ENCODE data around the gene KRIT1.
A peak's percentile ranks its signal among the peaks of the same experiment; 100 is the strongest.

Gene KRIT1

DNA sequence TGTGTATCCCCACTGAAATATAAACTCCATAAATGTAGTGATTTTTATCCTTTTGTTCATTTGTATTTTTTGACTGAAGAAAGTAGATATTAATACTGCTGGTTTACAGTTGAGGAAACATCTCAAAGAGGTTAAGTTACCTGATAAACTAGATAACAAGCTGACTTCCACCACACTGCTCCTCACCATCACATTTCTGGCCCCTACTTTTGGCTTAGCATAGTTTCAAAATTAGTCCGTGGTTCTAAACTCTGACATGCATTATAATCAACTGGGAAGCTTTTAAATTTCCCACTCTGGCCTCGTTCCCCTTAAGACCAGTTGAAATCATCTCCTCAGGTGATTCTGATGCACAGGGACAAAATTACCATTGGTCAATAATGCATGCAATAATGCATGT is 43.6 kb upstream of the KRIT1 start:
- H2BK15ac ChIP-seq (ENCODE audit: low read length), result no peak overlapping the region
- no peak overlapping the region for H2BK5ac ChIP-seq (ENCODE audit: low read length)
- DNase-seq (ENCODE audit: low spot score), result no peak
- H3K4me2 ChIP-seq (ENCODE audit: insufficient read depth, low read length, poor library complexity, severe bottlenecking), result no peak overlapping the region
- no peak overlapping the region for H3K27ac ChIP-seq (replicated peaks; ENCODE audit: low read length)
- H3K14ac ChIP-seq (ENCODE audit: low read length), result no peak overlapping the region
- no peak overlapping the region for H3K18ac ChIP-seq (ENCODE audit: low read length)
- H3K23ac ChIP-seq (ENCODE audit: low read depth, low read length, poor library complexity), result no peak overlapping the region
- H3K9ac ChIP-seq (ENCODE audit: low read depth, low read length, poor library complexity), result no peak overlapping the region
- H4K8ac ChIP-seq (ENCODE audit: low read depth, low read length), result no peak overlapping the region
- no peaks in the 10 kb centered on the region for H3K36me3 ChIP-seq (replicated peaks in 1 of 2; ENCODE audit: control insufficient read depth in 2 of 2, insufficient read depth in 2 of 2, low read length in 2 of 2)
- no peak overlapping the region for H2AK5ac ChIP-seq (ENCODE audit: low read depth, low read length)
- no peaks in the 10 kb centered on the region for H3K9me3 ChIP-seq (replicated peaks in 1 of 2; ENCODE audit: control insufficient read depth in 2 of 2, insufficient read depth in 1 of 2, low read depth in 1 of 2, low read length in 2 of 2)
- H2BK12ac ChIP-seq (ENCODE audit: low read length), result no peak overlapping the region
- no peak overlapping the region for H4K91ac ChIP-seq (ENCODE audit: low read depth, low read length, poor library complexity)
- no peak overlapping the region for H2AFZ ChIP-seq (ENCODE audit: low read length)
- no peak overlapping the region for H3K4ac ChIP-seq (ENCODE audit: low read length)
- H3K27me3 ChIP-seq (ENCODE audit: control insufficient read depth in 3 of 3, insufficient read depth in 3 of 3, low read depth in 1 of 3, low read length in 3 of 3), result no peaks in the 10 kb centered on the region
- WGBS, 2 donors (ENCODE audit: extremely low coverage in 2 of 2, insufficient read length in 2 of 2, insufficient replicate concordance in 1 of 2), result no CpG with 5 or more reads among the region's 2 CpGs
- no peaks in the 10 kb centered on the region for H3K4me1 ChIP-seq (ENCODE audit: control insufficient read depth in 2 of 2, insufficient read depth in 1 of 2, low read depth in 1 of 2, low read length in 2 of 2)
- H3K4me3 ChIP-seq (ENCODE audit: low read length in 2 of 2), result no peak overlapping the region
- H3K79me1 ChIP-seq (ENCODE audit: low read depth, low read length), result no peaks in the 10 kb centered on the region
- no peak overlapping the region for H2BK120ac ChIP-seq (ENCODE audit: low read depth, low read length)

GRCh38 chr7:92282930-92283329 is 37.2 kb upstream of the KRIT1 start:
- Histone ChIP-seq H3K36me3 (replicated peaks in 1 of 2; ENCODE audit: control insufficient read depth in 2 of 2, insufficient read depth in 2 of 2, low read length in 2 of 2) (no peaks in the 10 kb centered on the region), H3K23ac (ENCODE audit: low read depth, low read length, poor library complexity) (no peak overlapping the region), H3K27ac (replicated peaks; ENCODE audit: low read length) (no peak overlapping the region), H3K4me2 (ENCODE audit: insufficient read depth, low read length, poor library complexity, severe bottlenecking) (no peak overlapping the region), H4K8ac (ENCODE audit: low read depth, low read length) (no peak overlapping the region), H3K27me3 (ENCODE audit: control insufficient read depth in 3 of 3, insufficient read depth in 3 of 3, low read depth in 1 of 3, low read length in 3 of 3) (no peaks in the 10 kb centered on the region), H3K14ac (ENCODE audit: low read length) (no peak overlapping the region), H2BK12ac (ENCODE audit: low read length) (no peak overlapping the region), H2AK5ac (ENCODE audit: low read depth, low read length) (no peak overlapping the region), H2BK5ac (ENCODE audit: low read length) (no peak overlapping the region), H2BK15ac (ENCODE audit: low read length) (no peak overlapping the region), H4K91ac (ENCODE audit: low read depth, low read length, poor library complexity) (no peak overlapping the region), H3K4ac (ENCODE audit: low read length) (no peak overlapping the region), H3K9me3 (replicated peaks in 1 of 2; ENCODE audit: control insufficient read depth in 2 of 2, insufficient read depth in 1 of 2, low read depth in 1 of 2, low read length in 2 of 2) (peaks cover 3 to 7% of the 10 kb centered on the region in 2 donors), H3K9ac (ENCODE audit: low read depth, low read length, poor library complexity) (no peak overlapping the region), H3K18ac (ENCODE audit: low read length) (no peak overlapping the region), H3K4me3 (ENCODE audit: low read length in 2 of 2) (no peak overlapping the region), H3K79me1 (ENCODE audit: low read depth, low read length) (peaks cover 2% of the 10 kb centered on the region), H2BK120ac (ENCODE audit: low read depth, low read length) (no peak overlapping the region), H2AFZ (ENCODE audit: low read length) (no peak overlapping the region), H3K4me1 (ENCODE audit: control insufficient read depth in 2 of 2, insufficient read depth in 1 of 2, low read depth in 1 of 2, low read length in 2 of 2) (peaks cover 8 to 11% of the 10 kb centered on the region in 2 donors)
- DNase-seq (ENCODE audit: low spot score), result no peak
- no CpG with 5 or more reads among the region's 1 CpG for WGBS, 2 donors (ENCODE audit: extremely low coverage in 2 of 2, insufficient read length in 2 of 2, insufficient replicate concordance in 1 of 2)

- H3K4ac ChIP-seq (ENCODE audit: low read length), result no peak overlapping the region
- H3K79me1 ChIP-seq (ENCODE audit: low read depth, low read length), result peaks cover 2% of the 10 kb centered on the region
- H3K4me1 ChIP-seq (ENCODE audit: control insufficient read depth in 2 of 2, insufficient read depth in 1 of 2, low read depth in 1 of 2, low read length in 2 of 2), result peaks cover 8 to 11% of the 10 kb centered on the region in 2 donors
- no peak overlapping the region for H2BK120ac ChIP-seq (ENCODE audit: low read depth, low read length)
- peak overlapping the region in 1 of 2 donors; percentile 53 for H3K4me3 ChIP-seq (ENCODE audit: low read length in 2 of 2)
- H3K14ac ChIP-seq (ENCODE audit: low read length), result no peak overlapping the region
- H3K9me3 ChIP-seq (replicated peaks in 1 of 2; ENCODE audit: control insufficient read depth in 2 of 2, insufficient read depth in 1 of 2, low read depth in 1 of 2, low read length in 2 of 2), result peaks cover 3 to 7% of the 10 kb centered on the region in 2 donors
- no peak for DNase-seq (ENCODE audit: low spot score)
- no peak overlapping the region for H2AK5ac ChIP-seq (ENCODE audit: low read depth, low read length)
- H2BK15ac ChIP-seq (ENCODE audit: low read length), result no peak overlapping the region
- no peaks in the 10 kb centered on the region for H3K27me3 ChIP-seq (ENCODE audit: control insufficient read depth in 3 of 3, insufficient read depth in 3 of 3, low read depth in 1 of 3, low read length in 3 of 3)
- H2BK12ac ChIP-seq (ENCODE audit: low read length), result no peak overlapping the region
- H3K4me2 ChIP-seq (ENCODE audit: insufficient read depth, low read length, poor library complexity, severe bottlenecking), result no peak overlapping the region
- WGBS, 2 donors (ENCODE audit: extremely low coverage in 2 of 2, insufficient read length in 2 of 2, insufficient replicate concordance in 1 of 2), result no CpG with 5 or more reads among the region's 6 CpGs
- H2BK5ac ChIP-seq (ENCODE audit: low read length), result no peak overlapping the region
- H3K18ac ChIP-seq (ENCODE audit: low read length), result no peak overlapping the region
- no peak overlapping the region for H3K27ac ChIP-seq (replicated peaks; ENCODE audit: low read length)
- H4K8ac ChIP-seq (ENCODE audit: low read depth, low read length), result no peak overlapping the region
- H4K91ac ChIP-seq (ENCODE audit: low read depth, low read length, poor library complexity), result no peak overlapping the region
- H2AFZ ChIP-seq (ENCODE audit: low read length), result no peak overlapping the region
- no peak overlapping the region for H3K9ac ChIP-seq (ENCODE audit: low read depth, low read length, poor library complexity)
- H3K23ac ChIP-seq (ENCODE audit: low read depth, low read length, poor library complexity), result no peak overlapping the region
- H3K36me3 ChIP-seq (replicated peaks in 1 of 2; ENCODE audit: control insufficient read depth in 2 of 2, insufficient read depth in 2 of 2, low read length in 2 of 2), result no peaks in the 10 kb centered on the region
These were observed 36.6 kb upstream of the KRIT1 start for GRCh38 chr7:92282221-92282814.

- H3K4me3 ChIP-seq (ENCODE audit: low read length in 2 of 2), result no peak overlapping the region
- H4K8ac ChIP-seq (ENCODE audit: low read depth, low read length), result no peak overlapping the region
- H2AK5ac ChIP-seq (ENCODE audit: low read depth, low read length), result no peak overlapping the region
- no peak overlapping the region for H3K27ac ChIP-seq (replicated peaks; ENCODE audit: low read length)
- H3K18ac ChIP-seq (ENCODE audit: low read length), result no peak overlapping the region
- H3K36me3 ChIP-seq (replicated peaks in 1 of 2; ENCODE audit: control insufficient read depth in 2 of 2, insufficient read depth in 2 of 2, low read length in 2 of 2), result no peaks in the 10 kb centered on the region
- H3K4me1 ChIP-seq (ENCODE audit: control insufficient read depth in 2 of 2, insufficient read depth in 1 of 2, low read depth in 1 of 2, low read length in 2 of 2), result peaks cover 8 to 11% of the 10 kb centered on the region in 2 donors
- no peak overlapping the region for H3K9ac ChIP-seq (ENCODE audit: low read depth, low read length, poor library complexity)
- H3K27me3 ChIP-seq (ENCODE audit: control insufficient read depth in 3 of 3, insufficient read depth in 3 of 3, low read depth in 1 of 3, low read length in 3 of 3), result no peaks in the 10 kb centered on the region
- no peak for DNase-seq (ENCODE audit: low spot score)
- no peak overlapping the region for H2BK15ac ChIP-seq (ENCODE audit: low read length)
- no peak overlapping the region for H2AFZ ChIP-seq (ENCODE audit: low read length)
- H3K4ac ChIP-seq (ENCODE audit: low read length), result no peak overlapping the region
- H4K91ac ChIP-seq (ENCODE audit: low read depth, low read length, poor library complexity), result no peak overlapping the region
- peaks cover 4% of the 10 kb centered on the region for H3K79me1 ChIP-seq (ENCODE audit: low read depth, low read length)
- H2BK12ac ChIP-seq (ENCODE audit: low read length), result no peak overlapping the region
- H3K14ac ChIP-seq (ENCODE audit: low read length), result no peak overlapping the region
- no peak overlapping the region for H3K4me2 ChIP-seq (ENCODE audit: insufficient read depth, low read length, poor library complexity, severe bottlenecking)
- H3K23ac ChIP-seq (ENCODE audit: low read depth, low read length, poor library complexity), result no peak overlapping the region
- peaks cover 3 to 12% of the 10 kb centered on the region in 2 donors for H3K9me3 ChIP-seq (replicated peaks in 1 of 2; ENCODE audit: control insufficient read depth in 2 of 2, insufficient read depth in 1 of 2, low read depth in 1 of 2, low read length in 2 of 2)
- H2BK120ac ChIP-seq (ENCODE audit: low read depth, low read length), result no peak overlapping the region
- H2BK5ac ChIP-seq (ENCODE audit: low read length), result no peak overlapping the region
- WGBS, 2 donors (ENCODE audit: extremely low coverage in 2 of 2, insufficient read length in 2 of 2, insufficient replicate concordance in 1 of 2), result no CpG with 5 or more reads among the region's 2 CpGs
These were observed 35.3 kb upstream of the KRIT1 start for GRCh38 chr7:92281031-92281430.
